T-helper 2 cell treated with Interferon-gamma antibody and Interleukin-4, amounts not matched to agents 5 μg/mL and 100 μg/mL, for 36 hours (primary cell): ENCODE measurements around the gene EEFSEC.

ENCODE experiments used
- DNase-seq: peaks from one replicate; pipeline ENCODE4 v3.0.0; 2021; ENCODE audit warnings: low spot score
- H3K27ac Mint-ChIP-seq: one replicate; pipeline ENCODE4 v1.8.0; 2021; ENCODE audit warnings: mild to moderate bottlenecking, mixed read lengths
- H3K27me3 Mint-ChIP-seq: one replicate; pipeline ENCODE4 v1.8.0; 2021; ENCODE audit warnings: low read depth, mixed read lengths
- H3K36me3 Mint-ChIP-seq: one replicate; pipeline ENCODE4 v1.8.0; 2021; ENCODE audit warnings: low read depth, mixed read lengths
- H3K4me1 Mint-ChIP-seq: one replicate; pipeline ENCODE4 v1.8.0; 2021; ENCODE audit warnings: low read depth, mixed read lengths
- H3K4me3 Mint-ChIP-seq: one replicate; pipeline ENCODE4 v1.8.0; 2022; ENCODE audit warnings: mild to moderate bottlenecking, moderate library complexity, mixed read lengths
- H3K9me3 Mint-ChIP-seq: one replicate; pipeline ENCODE4 v1.8.0; 2021; ENCODE audit warnings: mixed read lengths

Gene EEFSEC, protein sequence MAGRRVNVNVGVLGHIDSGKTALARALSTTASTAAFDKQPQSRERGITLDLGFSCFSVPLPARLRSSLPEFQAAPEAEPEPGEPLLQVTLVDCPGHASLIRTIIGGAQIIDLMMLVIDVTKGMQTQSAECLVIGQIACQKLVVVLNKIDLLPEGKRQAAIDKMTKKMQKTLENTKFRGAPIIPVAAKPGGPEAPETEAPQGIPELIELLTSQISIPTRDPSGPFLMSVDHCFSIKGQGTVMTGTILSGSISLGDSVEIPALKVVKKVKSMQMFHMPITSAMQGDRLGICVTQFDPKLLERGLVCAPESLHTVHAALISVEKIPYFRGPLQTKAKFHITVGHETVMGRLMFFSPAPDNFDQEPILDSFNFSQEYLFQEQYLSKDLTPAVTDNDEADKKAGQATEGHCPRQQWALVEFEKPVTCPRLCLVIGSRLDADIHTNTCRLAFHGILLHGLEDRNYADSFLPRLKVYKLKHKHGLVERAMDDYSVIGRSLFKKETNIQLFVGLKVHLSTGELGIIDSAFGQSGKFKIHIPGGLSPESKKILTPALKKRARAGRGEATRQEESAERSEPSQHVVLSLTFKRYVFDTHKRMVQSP

DNA sequence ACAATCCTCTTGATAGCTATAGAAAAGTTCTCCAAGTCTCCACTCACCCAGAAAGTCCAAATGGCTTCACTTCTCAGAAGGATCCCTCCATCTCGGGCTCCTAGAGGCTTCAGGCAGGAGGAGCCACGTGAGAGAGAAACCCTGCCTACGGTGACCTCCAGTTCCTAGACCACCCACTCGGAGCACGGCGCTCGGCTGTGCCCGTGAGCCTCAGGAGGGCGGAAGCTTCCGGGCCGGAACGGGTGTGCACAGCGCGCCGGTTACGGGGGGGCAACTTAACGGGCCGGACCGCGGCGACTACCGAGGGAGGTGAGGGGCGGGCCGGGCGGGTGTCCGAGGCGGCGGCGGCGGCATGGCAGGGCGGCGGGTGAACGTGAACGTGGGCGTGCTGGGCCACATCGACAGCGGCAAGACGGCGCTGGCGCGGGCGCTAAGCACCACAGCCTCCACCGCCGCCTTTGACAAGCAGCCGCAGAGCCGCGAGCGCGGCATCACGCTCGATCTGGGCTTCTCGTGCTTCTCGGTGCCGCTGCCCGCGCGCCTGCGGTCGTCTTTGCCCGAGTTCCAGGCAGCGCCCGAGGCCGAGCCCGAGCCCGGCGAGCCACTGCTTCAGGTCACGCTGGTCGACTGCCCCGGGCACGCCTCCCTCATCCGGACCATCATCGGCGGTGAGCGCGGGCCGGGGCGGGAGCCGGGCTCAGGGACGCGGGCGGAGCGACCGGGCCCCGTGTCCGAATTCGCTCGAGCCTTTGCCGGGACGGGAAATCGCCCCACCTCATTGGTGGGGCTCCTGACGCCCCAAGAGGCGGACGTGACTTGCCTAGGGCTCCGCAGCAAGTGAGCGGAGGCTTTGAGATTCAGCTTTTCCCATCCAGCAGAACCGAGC lies at the start of gene EEFSEC:
Gene EEFSEC, plus strand, starts transcription at position 326 of the 886 bp plus-strand sequence. Its CDS starts 27 bp downstream, at position 353.
- H3K36me3 Mint-ChIP-seq = peaks cover 21% of the 10 kb centered on the region
- H3K4me3 Mint-ChIP-seq = peak within 1 kb of the TSS; percentile 89
- no peaks in the 10 kb centered on the region for H3K27me3 Mint-ChIP-seq
- no peaks in the 10 kb centered on the region for H3K9me3 Mint-ChIP-seq
- H3K27ac Mint-ChIP-seq = peak within 1 kb of the TSS; percentile 92
- peak; percentile 86 for DNase-seq
- peaks cover 20% of the 10 kb centered on the region for H3K4me1 Mint-ChIP-seq

DNA sequence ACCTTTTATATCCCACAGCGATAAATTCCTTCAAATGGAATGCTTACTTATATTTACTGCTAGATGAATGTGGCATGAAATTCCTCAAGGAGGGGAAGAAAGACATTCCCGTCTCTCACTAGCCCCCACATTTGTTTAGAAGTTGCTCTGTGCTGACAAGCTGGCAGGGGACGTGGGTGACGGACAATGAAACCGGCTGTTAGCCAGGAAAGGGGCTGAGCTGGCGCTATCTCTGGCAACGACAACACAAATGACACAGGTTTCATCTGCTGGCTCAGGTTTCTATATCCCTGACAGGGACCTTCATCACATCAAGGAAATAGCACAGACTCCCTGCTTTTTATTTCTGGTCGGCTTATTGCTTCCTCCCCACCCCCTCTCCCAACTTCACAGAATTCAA lies 45.4 kb upstream of the EEFSEC start:
- Mint-ChIP-seq H3K4me3 (no peak overlapping the region), H3K27me3 (no peaks in the 10 kb centered on the region), H3K4me1 (peaks cover 17% of the 10 kb centered on the region), H3K9me3 (no peaks in the 10 kb centered on the region), H3K27ac (no peak overlapping the region), H3K36me3 (peaks cover 47% of the 10 kb centered on the region)
- no peak for DNase-seq

DNA sequence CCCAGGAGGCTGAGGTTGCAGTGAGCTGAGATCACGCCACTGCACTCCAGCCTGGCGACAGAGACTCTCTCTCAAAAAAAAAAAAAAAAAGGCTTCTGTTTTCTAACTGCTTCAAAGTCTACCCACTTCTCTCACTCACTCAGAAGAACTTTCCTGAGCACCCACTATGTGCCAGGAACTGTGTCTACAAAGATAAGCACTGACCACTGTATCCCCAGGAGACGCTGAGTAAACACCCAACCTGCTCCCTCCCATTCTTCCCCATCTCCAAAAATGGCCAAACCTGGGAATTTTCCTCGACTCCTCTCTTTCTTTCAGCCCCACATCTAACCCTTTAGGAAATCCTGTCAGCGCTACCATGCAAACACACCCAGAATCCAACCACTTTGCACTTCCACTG lies 42.1 kb upstream of the EEFSEC start:
- no peak overlapping the region for H3K4me3 Mint-ChIP-seq
- no peaks in the 10 kb centered on the region for H3K27me3 Mint-ChIP-seq
- no peak for DNase-seq
- peaks cover 40% of the 10 kb centered on the region for H3K4me1 Mint-ChIP-seq
- H3K27ac Mint-ChIP-seq = no peak overlapping the region
- peaks cover 39% of the 10 kb centered on the region for H3K36me3 Mint-ChIP-seq
- no peaks in the 10 kb centered on the region for H3K9me3 Mint-ChIP-seq

DNA sequence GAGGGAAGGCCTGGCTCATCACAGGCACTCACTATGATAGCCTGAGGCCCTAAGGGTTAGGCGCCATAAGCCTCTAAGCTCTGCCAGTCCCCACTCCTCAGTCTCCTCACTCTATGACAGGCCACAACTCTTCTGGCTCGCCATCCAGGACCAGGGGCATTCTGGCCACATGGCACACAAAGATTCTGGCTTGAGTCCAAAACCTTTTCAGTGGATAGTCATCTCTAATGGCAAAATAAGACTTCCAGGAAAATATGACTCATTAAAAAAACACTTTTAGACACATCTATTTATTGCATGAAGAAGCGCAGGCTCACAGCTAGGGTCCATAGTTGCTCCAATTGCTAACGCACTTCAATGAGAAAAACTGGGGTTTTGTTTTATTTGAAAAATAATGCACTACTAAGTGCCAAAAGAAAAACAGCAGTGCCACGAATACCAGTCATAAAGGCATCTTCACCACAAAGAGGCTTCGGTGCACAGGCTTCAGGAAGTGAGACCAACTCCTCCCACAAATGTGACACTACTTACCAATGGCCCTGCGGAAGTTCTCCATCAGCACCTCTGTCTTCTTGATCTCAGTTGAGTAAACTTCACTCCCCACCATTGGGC lies 40.8 kb upstream of the EEFSEC start:
- H3K4me1 Mint-ChIP-seq = peaks cover 37% of the 10 kb centered on the region
- H3K9me3 Mint-ChIP-seq = no peaks in the 10 kb centered on the region
- DNase-seq = peak; percentile 35
- H3K4me3 Mint-ChIP-seq = peak overlapping the region; percentile 59
- peaks cover 39% of the 10 kb centered on the region for H3K36me3 Mint-ChIP-seq
- H3K27ac Mint-ChIP-seq = peak overlapping the region; percentile 95
- H3K27me3 Mint-ChIP-seq = no peaks in the 10 kb centered on the region

DNA sequence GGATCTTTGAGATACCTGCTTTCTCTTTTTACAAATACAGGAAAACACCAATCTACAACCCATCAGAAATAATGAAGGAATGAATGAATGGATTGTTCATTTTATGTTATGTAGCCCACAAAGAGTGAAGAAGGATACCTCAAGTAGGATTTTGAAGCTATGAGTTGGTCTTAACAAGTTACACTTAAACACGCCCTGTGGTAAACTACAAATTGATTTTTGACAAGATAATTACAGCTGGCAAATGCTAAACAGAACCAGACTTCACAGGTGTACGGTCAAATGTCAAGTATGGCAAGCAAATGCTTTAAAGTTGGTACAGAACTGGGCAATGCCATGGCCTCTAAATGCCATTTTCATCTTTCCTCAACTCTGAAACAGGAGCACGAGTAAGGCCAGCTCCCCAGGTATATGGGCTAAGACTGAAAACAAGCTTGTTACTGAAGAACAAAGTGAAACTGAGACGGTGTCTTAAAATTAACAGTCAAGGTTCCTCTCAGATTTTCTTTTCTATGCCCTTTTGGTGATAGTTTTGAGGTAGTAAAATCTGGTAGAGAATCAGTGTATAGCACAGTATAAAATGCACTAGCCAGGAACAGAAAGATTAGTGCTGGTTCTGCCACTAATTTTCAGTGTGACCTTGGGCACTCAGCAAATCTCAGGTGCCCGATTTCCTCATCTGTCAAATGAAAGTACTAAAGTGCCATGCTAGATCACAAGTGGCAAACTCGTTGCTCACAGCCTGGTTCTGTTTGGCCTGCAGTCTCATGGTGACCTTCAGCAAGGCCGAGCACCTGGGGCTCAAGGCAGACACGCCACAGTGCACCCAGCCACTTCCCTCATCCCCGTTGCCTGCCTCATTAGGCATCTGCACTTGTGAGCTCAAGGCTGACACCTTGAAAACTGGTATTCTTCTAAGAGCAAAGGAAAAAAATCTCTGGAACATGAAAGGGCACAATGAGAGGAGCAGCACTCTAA lies 39.2 kb upstream of the EEFSEC start:
- H3K36me3 Mint-ChIP-seq = peaks cover 40% of the 10 kb centered on the region
- H3K9me3 Mint-ChIP-seq = no peaks in the 10 kb centered on the region
- H3K27me3 Mint-ChIP-seq = no peaks in the 10 kb centered on the region
- peaks cover 37% of the 10 kb centered on the region for H3K4me1 Mint-ChIP-seq
- no peak for DNase-seq
- peak overlapping the region; percentile 66 for H3K4me3 Mint-ChIP-seq
- H3K27ac Mint-ChIP-seq = peak overlapping the region; percentile 51

DNA sequence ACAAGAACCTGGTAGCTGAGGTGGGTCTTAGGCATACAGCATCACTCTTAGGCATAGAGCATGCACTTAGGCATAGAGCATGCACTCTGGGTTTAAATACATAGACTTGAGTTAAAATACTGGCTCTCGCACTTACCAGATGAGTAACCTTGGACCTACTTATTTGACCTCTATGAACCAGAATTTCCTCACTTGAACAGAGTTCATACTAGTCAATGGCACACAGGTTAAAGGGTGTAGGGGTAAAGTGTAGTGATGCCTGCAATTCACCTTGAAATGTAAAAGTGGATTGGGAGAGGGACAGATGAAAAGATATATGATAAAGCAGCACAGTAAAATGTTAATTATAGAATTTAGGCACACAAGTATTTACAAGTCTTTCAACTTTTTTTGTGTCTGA lies 31.3 kb upstream of the EEFSEC start:
- Mint-ChIP-seq H3K36me3 (peaks cover 21% of the 10 kb centered on the region), H3K4me3 (peak overlapping the region; percentile 99), H3K9me3 (no peaks in the 10 kb centered on the region), H3K4me1 (peaks cover 18% of the 10 kb centered on the region), H3K27ac (no peak overlapping the region), H3K27me3 (no peaks in the 10 kb centered on the region)
- DNase-seq = no peak

DNA sequence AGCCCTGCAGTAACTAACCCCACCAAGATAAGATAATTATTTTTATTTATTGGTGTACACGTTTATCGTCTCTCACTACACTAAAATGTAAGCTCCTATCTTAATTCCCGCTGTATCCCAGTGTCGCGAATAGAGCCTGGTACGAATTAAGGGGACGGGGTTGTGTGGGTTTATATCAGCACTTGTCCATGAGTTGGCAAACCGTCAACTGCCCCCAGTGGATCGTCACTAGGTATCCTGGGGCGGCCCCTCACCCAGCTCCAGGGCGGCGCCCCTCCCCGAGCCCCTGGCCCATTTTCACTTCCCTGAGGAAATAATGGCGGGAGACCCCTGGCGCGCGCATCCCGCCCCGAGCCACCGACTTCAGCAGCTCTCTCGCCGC lies 30.1 kb upstream of the EEFSEC start:
- Mint-ChIP-seq H3K4me3 (peak overlapping the region; percentile 99), H3K4me1 (peaks cover 18% of the 10 kb centered on the region), H3K27me3 (peaks cover 2% of the 10 kb centered on the region), H3K36me3 (peaks cover 13% of the 10 kb centered on the region), H3K27ac (peak overlapping the region; percentile 94), H3K9me3 (no peaks in the 10 kb centered on the region)
- no peak for DNase-seq

DNA sequence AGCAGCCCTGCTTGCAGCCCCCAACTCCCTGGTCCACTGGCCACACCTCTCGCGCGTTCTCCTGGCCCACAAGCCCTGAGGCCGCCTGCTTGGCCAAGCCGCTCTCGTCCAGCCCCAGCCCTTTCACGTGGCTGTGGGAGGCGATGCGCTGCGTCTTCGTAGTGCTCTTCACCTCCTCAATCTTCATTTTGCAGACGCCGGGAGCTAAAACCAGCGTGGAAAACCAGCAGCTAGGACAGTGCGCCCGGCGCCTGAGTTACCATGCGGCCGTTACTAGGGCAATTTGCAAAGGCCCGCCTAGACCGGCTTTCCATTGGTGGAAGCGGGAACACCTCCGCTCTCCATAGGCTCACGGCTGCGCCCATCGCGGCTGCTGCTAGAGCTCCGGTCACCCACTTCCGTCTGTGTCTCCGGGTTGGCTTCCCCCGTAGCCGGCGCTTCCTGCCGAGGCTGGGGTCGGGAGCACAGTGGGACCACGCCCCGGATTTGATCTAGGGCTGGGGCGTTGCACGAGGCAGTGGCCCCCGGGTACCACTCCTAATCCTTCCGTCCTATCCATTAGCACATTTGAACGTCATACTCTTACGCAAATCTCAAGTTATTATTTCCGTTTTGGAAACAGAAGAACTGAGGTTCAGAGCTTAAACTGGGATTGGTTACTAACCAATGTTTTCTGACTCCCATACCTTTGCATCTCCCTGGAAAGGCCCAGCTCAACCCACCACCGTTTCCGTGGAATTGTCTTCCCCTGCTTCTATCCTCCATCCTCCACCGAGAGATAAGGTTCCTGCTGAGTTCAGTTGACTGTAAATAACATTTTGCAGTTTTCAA lies 29.5 kb upstream of the EEFSEC start, which contains the start of gene RUVBL1:
Gene RUVBL1, minus strand, starts transcription at position 275 of the 831 bp plus-strand sequence. Its CDS starts 88 bp downstream, at position 187.
- no peaks in the 10 kb centered on the region for H3K9me3 Mint-ChIP-seq
- peaks cover 5% of the 10 kb centered on the region for H3K27me3 Mint-ChIP-seq
- peaks cover 12% of the 10 kb centered on the region for H3K36me3 Mint-ChIP-seq
- peak; percentile 96 for DNase-seq
- peaks cover 18% of the 10 kb centered on the region for H3K4me1 Mint-ChIP-seq
- peak within 1 kb of the TSS; percentile 94 for H3K27ac Mint-ChIP-seq
- peak within 1 kb of the TSS; percentile 99 for H3K4me3 Mint-ChIP-seq

DNA sequence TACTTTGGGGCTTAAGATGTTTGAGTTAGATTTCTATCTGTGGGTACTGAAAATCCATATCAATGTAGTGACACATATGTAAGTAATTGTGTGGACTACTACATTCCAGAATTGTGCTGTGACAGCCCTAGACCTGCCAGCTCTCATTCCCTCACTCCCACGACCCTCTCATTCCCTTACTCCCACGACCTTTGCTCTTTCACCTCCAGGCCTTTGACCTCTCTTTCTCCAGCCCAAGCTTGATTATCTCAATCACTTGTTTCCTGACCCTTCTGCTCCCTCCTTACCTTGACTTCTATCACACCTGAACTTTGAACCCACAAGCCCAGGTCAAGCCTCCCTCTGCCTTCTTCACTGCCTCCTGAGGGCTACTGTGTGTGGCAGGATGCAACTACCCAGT lies 26.0 kb upstream of the EEFSEC start:
- H3K36me3 Mint-ChIP-seq = peaks cover 6% of the 10 kb centered on the region
- H3K27ac Mint-ChIP-seq = no peak overlapping the region
- no peaks in the 10 kb centered on the region for H3K9me3 Mint-ChIP-seq
- DNase-seq = no peak
- peaks cover 13% of the 10 kb centered on the region for H3K27me3 Mint-ChIP-seq
- H3K4me3 Mint-ChIP-seq = no peak overlapping the region
- H3K4me1 Mint-ChIP-seq = peaks cover 15% of the 10 kb centered on the region

DNA sequence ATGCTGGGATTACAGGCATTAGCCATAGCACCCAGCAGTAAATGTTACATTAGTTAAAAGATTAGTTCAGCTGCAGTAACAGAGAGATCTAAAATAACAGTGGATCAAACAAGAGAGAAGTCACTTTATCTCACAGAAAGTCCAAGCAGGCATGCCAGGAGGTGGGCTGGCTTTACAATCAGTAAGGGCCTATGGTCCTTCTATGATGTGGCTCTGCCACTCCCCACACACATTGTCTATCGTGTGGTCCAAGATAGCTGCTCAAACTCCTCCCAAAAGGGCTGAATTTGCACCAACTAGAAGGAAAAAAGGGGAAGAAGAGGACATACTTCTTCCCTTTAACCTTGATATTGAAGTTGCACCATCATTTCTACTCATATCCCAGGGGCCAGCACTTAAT lies 25.0 kb upstream of the EEFSEC start:
- Mint-ChIP-seq H3K9me3 (no peaks in the 10 kb centered on the region), H3K27me3 (peaks cover 13% of the 10 kb centered on the region), H3K36me3 (peaks cover 6% of the 10 kb centered on the region), H3K4me1 (peaks cover 9% of the 10 kb centered on the region), H3K4me3 (no peak overlapping the region), H3K27ac (no peak overlapping the region)
- no peak for DNase-seq

DNA sequence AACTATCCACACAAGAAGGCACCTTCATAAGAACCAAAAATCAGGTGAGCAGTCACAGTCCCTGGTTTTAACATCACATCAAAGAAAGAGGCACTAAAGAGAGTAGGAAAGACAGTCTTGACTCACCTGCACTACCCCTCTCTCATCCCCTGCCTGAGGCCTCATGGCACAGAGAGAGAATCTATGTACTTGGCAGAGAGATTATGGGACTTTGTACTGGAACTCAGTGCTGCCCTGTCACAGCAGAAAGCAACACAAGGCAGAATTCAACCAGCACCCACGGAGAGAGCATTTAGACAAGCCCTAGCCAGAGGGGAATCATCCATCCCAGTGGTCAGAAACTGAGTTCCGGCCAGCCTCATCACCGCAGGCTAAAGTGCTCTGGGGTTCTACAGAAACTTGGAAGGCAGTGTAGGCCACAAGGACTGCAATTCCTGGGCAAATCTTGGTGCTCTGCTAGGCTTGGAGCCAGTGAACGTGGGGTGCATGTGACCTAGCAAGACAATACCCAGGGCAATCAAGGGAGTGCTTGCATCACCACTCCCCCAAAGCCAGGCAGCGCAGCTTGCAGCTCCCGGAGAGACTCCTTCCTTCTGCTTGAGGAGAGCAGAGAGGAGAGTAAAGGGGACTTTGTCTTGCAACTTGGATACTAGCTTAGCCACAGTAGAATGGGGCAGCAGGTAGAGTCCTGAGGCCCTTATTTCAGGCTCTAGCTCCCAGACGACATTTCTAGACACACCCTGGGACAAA lies 21.2 kb upstream of the EEFSEC start:
- peaks cover 25% of the 10 kb centered on the region for H3K27me3 Mint-ChIP-seq
- H3K4me1 Mint-ChIP-seq = no peaks in the 10 kb centered on the region
- DNase-seq = no peak
- no peak overlapping the region for H3K27ac Mint-ChIP-seq
- no peaks in the 10 kb centered on the region for H3K36me3 Mint-ChIP-seq
- no peak overlapping the region for H3K4me3 Mint-ChIP-seq
- H3K9me3 Mint-ChIP-seq = no peaks in the 10 kb centered on the region
